Suppressor macrophage (primary cell): Measurements from ENCODE around the gene FBXL7.

ENCODE experiments used
- DNase-seq, 4 experiments: peaks; one replicate each; pipeline ENCODE4 v3.0.0-alpha.2; 2020 to 2022

FBXL7 gene

DNA sequence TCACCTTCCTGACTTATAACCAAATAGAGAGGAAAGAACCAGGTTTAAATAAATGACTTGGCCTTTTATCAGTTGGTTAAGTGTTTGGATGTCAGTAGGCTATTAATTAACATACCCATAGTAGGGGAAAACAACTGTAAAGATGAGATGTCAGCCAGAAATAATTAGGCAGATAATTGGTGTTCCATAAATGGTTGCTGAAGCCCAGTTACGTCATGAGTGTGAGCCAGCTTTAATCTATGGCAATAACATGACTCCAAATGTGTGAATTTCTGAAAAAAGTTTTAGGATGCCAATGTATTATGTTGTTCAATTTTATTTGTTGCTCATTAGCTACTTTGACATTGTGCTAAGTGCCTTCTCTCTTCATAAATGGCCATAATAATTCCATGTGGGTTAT, 180.5 kb downstream of the FBXL7 start:
- no peak for DNase-seq

DNA sequence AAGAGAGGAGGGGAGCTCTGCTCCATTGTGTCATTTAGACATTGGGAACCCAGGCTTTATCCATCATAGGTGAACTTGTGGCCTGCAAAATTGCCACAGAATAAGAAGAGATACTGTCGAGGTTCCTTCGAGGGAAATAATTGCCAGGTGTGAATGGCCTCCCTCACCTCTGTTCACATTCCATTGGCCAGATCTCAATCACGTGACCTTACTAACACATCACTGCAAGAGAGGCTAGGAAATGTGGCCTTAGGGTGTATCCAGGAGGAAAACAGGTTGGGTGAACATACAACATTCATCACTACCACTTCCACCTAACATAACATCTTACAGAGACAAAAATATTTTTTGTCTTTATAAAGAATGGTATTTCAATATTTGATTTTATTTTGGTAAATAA, 182.1 kb downstream of the FBXL7 start:
- no peak for DNase-seq

DNA sequence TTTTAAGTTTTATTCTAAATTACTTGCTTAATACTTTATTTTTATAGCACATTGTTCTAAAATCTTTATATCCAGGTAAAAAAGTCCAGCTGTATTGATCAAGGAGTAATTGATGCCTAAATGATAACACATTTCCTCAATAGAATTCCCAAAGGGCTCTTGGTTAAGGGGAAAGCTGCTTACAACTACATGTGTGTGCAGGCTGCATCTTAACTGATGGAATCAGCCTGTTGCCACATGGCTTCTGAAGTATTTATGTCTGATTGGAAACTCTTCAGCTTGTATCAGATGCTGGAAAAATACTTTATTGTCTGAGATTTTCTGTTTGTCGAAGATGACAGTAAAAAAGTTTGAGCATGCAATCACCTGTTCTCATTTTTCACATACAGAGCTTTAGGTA, 182.6 kb downstream of the FBXL7 start:
- no peak for DNase-seq

DNA sequence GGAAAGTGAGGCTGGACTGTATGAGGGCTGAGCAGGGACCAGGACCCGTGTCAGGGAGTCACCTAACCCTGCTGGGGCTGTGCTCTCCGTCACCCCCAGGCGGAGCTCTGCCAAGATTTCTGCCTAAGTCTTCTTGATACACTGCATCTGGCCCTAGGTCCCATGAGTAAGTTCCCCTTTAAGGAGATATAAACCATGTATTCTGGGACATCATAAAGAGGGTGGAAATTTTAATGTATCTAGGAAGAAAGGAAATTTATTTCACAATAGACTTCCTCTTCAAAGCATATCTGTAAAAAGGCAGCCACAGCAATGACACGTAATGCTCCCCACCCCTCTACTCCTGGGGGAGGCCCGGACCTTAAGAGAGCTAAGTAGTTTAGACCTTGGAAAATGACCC, 183.4 kb downstream of the FBXL7 start:
- DNase-seq = peak in 1 of 4 experiments; percentile 0

- no peak for DNase-seq
Observed at GRCh38 chr5:15687401-15687800, 187.4 kb downstream of the FBXL7 start.

GRCh38 chr5:15689836-15690235, 189.9 kb downstream of the FBXL7 start:
- DNase-seq = no peak

- DNase-seq = no peak
Observed at GRCh38 chr5:15690611-15691010, 190.6 kb downstream of the FBXL7 start.

GRCh38 chr5:15691521-15691920, 191.5 kb downstream of the FBXL7 start:
- DNase-seq = no peak

DNA sequence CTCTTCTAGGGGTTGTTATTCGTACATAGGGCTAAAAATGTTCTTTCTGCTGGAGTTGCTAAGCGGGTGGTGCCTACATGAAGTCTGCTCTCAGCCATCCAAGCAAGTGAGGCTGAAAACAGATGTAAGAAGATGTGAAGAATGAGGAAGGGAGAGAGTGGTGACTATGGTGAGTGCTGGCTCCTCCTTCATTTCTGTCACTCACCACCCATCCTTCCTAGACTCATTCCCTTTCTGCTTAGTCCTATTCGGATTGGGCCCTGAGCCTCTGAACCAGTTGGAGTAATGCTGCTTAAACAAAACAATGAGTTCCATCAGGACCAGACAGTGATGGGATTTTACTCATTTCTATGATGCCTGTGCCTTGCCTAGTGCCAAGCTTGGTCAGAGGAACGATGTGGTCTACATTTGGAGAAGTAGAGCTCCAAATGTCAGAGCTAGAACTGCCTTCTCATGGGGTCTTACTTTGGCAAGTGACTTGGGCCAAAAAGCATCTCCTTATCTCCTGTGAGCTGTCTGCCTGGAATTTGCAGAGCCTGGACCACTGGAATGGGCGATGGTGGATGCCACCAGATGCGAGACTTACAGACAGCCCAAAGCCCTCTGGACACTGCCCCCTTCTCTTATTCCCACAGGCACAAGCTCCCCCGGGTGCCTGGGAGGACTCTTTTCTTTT, 192.9 kb downstream of the FBXL7 start:
- no peak for DNase-seq

DNA sequence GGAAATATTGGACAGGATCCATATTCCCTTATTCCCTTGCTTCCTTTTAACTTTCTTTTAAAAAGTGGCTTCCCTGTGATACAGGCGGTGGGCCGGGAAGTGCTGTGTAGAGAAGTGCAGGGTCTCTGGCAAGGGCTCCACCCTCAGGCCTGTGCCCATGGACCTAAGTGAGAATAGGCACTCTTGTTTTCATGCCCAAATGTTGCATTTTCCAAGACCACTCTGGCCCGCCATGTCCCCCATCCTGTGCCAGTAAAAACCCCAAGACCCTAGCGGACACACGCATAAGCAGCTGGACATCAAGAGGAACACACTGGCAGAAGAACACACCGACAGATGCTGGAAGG, 193.4 kb downstream of the FBXL7 start:
- DNase-seq = no peak

DNA sequence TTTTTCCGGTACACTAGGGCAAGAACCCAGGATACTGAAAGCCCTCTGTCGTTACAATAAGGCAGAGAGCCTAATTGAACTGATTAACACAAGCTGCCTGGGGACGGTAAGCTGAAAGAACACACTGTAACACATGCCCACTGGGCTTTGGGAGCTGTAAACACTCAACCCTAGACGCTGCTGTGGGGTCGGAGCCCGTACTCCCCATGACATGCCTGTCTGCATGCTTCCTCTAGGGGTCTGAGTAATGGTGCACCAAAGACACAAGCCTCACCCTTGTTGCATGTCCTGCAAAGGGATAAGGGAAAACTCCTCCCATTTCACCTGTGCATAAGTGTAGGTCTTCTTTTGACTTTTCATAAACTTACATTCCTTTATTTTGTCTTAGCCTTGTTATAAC, 194.0 kb downstream of the FBXL7 start:
- DNase-seq = no peak

- no peak for DNase-seq
Observed at GRCh38 chr5:15694696-15695214, 194.8 kb downstream of the FBXL7 start.

- DNase-seq = no peak
Observed at GRCh38 chr5:15695215-15695731, 195.3 kb downstream of the FBXL7 start.

- DNase-seq = no peak
Observed at GRCh38 chr5:15700373-15700772, 200.4 kb downstream of the FBXL7 start.

- no peak for DNase-seq
Observed at GRCh38 chr5:15702102-15702501, 202.1 kb downstream of the FBXL7 start.

GRCh38 chr5:15703901-15704300, 203.9 kb downstream of the FBXL7 start:
- DNase-seq = no peak

DNA sequence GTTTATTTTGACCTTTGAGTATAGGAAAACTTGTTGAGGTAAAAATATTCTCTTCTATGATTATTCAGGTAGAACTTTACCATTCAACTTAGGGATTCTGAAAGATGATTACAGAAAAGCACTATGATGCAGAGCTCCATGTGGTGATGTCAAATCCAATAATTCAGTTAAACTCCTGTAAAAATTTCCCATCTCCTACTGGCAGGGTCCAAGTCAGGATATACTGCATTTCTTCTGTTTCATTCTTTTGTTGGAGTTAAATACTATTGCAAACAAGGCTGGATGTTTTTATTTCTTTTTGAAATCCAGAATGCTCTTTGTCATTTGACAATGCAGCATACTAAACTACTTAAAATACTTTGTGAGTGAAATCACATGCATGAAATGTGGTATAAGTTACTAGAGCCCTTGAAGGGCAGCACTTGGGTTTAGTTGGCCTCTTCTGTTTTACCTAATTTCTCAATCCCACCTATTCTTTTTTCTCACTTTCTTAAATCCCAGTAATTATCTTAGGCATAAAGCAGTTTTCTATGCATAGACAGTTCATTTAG, 204.5 kb downstream of the FBXL7 start:
- DNase-seq = no peak

GRCh38 chr5:15707631-15708030, 207.7 kb downstream of the FBXL7 start:
- no peak for DNase-seq

DNA sequence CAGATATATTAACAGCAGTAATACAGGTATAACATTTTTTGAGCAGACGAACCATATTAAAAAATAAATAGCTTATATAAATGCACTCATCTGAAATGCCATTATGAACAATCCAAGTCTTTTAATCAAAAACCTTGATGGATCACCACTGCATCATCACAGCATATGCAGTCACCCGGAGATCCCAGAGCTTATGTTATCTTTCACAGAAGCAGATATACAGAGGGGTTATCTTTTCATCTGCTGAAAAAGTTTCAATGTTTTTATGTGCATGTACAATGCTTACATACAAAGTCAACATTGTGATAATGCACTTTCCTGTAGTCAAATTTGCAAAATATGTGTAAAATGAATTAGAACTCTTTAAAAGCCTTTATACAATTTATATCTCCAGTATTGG, 211.9 kb downstream of the FBXL7 start:
- DNase-seq = no peak

DNA sequence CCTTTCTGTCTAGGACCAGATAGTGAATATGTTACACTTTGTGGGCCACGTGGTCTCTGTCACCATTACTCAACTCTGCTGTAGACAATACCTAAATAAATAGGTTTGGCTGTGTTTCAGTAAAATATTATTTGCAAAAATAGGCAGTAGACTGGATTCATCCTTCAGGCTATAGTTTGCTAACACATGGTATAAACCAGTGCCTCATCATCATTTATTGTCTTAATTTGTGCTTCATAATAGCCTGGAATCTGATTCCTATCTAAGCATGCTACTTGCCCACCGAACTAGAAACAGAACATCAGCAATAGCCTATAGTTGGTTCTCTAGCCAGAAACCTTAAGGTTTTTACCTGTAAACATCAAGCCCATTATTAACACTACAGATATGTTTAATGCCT, 215.6 kb downstream of the FBXL7 start:
- DNase-seq = no peak

DNA sequence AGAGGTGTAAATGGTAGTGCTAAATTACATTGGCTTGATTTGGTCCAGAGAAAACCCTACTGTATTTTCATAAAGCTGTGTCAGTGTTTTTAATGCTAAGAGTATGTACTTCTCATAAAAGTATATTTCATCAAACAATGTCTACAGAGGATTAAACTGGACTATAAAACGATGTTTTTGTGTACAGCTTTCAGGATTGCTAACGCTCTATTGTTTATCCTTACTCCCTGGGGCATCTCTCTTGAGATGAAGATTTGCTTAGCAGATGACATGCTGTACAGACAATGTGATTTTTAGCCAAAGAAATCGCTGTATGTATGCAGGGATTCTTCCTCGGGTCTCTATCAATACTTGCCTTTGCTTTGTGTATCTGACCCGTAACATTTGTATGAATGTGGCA, 216.0 kb downstream of the FBXL7 start:
- DNase-seq = no peak

- no peak for DNase-seq
Observed at GRCh38 chr5:15717001-15717400, 217.0 kb downstream of the FBXL7 start.

GRCh38 chr5:15718421-15719179, 218.6 kb downstream of the FBXL7 start:
- DNase-seq = no peak

DNA sequence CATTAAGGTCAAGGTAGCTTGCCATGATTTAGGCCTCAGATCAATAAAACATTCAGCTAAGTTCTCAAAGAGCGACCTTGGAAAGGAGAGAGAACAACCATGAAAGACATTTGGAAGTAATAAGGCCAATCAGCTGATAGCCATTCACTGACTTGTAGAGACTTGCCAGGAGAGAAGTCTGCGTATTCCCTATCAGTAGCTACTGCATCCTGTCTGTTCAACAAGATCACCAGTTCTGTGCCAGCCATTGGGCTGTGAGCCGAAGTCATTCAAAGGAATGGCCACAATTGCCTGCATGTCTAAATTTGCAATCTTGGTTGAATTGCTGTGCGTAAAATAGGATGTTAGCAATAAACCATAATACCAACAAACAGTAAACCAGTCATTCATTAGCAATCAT, 219.8 kb downstream of the FBXL7 start:
- DNase-seq = no peak
